ENCODE measurements around the gene FNDC3B.

DNA sequence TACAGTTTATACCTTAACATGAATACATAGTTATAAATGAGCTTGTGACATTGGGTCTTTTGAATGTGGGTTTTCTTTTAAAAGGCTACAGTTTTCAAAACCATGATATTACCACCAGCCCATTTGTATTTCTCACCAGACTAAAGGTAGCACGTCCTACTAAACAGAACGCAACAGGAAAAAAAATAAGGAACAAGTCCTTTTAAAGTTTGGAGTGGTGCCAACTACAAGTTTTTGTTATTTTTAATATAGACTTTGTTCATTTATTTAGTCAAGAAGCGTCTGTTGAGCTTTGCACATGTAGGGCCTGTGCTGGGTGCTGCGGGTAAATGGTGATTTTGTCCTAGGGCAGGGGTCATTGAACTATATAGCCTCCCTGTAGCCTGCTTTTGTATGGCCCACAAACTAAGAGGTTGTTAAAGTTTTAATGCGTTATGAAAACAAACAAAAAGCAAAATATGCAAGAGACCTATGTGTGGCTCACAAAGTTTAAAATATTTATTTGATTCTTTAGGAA, 244.5 kb downstream of the FNDC3B start:
- TF ChIP-seq SP1 (IDR thresholded peaks at IDR 0.05; ENCODE audit: low read depth, low read length), result no peak
- no peak for TF ChIP-seq HDAC6 (IDR thresholded peaks at IDR 0.05; ENCODE audit: low read depth, low read length)
- no peak for TF ChIP-seq TAF1 (IDR thresholded peaks at IDR 0.05; ENCODE audit: low read depth, low read length)
- TF ChIP-seq, protein P1, sequence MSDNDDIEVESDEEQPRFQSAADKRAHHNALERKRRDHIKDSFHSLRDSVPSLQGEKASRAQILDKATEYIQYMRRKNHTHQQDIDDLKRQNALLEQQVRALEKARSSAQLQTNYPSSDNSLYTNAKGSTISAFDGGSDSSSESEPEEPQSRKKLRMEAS (IDR thresholded peaks at IDR 0.05), result no peak
- TF ChIP-seq, protein P2, sequence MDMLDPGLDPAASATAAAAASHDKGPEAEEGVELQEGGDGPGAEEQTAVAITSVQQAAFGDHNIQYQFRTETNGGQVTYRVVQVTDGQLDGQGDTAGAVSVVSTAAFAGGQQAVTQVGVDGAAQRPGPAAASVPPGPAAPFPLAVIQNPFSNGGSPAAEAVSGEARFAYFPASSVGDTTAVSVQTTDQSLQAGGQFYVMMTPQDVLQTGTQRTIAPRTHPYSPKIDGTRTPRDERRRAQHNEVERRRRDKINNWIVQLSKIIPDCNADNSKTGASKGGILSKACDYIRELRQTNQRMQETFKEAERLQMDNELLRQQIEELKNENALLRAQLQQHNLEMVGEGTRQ (IDR thresholded peaks at IDR 0.05; ENCODE audit: low read length), result no peak
